AG10803 (cell line): ENCODE results near the gene BET1.

ENCODE experiments used
- DNase-seq: peaks from one replicate; pipeline ENCODE4 v3.0.0; 2010; ENCODE audit warnings: low read depth
- H3K4me3 ChIP-seq: 2 replicates; pipeline ENCODE4 v1.5.1; 2011; ENCODE audit warnings: mild to moderate bottlenecking, low read length, control low read depth
- TF ChIP-seq, protein P1 (sequence below): conservative IDR thresholded peaks from 2 replicates; pipeline ENCODE4 v1.5.1; 2011; ENCODE audit warnings: mild to moderate bottlenecking, low read length, control low read depth, inconsistent platforms

Gene BET1, protein sequence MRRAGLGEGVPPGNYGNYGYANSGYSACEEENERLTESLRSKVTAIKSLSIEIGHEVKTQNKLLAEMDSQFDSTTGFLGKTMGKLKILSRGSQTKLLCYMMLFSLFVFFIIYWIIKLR

DNA sequence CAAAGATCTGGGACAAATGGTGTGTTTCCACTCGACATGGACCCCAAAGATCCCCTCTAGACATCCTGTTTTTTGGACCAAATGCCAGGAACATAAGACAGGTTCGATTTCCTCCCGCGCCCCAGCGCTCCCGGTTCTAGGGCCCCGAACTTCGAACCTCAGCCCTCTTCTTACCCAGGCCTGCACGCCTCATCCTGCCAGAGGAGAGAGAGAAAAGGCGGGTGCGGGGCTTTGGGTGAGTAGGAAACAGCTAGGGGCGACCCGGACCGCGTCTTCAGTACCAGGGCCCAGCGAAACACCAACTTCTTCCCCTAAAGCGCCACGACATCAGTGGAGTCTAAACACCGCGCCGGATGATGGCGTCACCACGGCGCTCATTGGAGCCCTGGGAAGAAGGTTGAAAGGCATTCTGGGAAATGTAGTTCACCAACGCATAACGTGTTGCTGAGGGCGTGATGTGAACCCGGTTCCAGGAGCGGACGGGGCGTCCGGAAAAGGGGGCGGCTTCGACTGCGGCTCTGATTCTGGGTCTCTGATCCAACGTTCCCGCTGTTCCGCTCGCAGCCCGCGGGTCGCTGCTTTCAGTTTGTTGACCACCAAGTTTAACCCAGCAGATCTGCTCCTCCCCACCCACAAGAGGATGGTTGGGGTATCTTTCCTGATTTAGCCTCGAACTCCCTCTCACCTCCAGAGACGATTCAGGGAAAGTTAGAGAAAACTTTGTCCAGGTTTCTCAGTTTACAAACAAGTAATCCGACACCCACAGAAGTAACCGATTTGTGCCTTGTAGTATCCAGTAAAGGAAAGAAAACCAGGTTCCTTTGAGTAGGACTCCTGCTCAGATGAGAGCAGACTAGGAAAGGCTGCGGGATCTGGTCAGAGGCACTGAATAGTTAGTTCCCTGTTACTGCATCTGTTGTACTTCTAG, at the start of gene BET1:
Gene BET1 (minus strand): TSS at position 332 of the 928 bp plus-strand sequence. CDS start 139 bp downstream, at position 193.
- DNase-seq, result peak; percentile 96
- TF ChIP-seq, protein P1, sequence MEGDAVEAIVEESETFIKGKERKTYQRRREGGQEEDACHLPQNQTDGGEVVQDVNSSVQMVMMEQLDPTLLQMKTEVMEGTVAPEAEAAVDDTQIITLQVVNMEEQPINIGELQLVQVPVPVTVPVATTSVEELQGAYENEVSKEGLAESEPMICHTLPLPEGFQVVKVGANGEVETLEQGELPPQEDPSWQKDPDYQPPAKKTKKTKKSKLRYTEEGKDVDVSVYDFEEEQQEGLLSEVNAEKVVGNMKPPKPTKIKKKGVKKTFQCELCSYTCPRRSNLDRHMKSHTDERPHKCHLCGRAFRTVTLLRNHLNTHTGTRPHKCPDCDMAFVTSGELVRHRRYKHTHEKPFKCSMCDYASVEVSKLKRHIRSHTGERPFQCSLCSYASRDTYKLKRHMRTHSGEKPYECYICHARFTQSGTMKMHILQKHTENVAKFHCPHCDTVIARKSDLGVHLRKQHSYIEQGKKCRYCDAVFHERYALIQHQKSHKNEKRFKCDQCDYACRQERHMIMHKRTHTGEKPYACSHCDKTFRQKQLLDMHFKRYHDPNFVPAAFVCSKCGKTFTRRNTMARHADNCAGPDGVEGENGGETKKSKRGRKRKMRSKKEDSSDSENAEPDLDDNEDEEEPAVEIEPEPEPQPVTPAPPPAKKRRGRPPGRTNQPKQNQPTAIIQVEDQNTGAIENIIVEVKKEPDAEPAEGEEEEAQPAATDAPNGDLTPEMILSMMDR, result no peak
- H3K4me3 ChIP-seq, result peak within 1 kb of the TSS; percentile 92

DNA sequence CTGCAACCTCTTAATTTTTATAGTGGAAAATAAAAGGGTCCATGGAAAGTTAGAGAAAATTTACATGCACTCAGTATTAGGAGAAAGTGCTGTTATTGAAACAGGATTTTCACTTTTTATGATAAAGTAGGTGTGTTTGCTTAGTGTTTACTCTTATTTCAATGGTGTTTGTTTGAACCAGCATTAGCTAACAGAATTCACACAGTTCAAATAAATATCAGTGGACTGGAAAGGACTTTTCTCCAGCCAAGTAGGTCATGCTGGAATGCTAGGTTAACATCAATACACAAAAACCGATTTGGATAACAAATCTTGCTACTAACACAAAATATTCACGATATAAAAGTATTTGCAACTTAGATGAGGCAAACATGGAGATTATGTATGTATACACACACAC, 49.4 kb upstream of the BET1 start:
- TF ChIP-seq, protein P1, result no peak
- no peak overlapping the region for H3K4me3 ChIP-seq
- DNase-seq, result no peak

DNA sequence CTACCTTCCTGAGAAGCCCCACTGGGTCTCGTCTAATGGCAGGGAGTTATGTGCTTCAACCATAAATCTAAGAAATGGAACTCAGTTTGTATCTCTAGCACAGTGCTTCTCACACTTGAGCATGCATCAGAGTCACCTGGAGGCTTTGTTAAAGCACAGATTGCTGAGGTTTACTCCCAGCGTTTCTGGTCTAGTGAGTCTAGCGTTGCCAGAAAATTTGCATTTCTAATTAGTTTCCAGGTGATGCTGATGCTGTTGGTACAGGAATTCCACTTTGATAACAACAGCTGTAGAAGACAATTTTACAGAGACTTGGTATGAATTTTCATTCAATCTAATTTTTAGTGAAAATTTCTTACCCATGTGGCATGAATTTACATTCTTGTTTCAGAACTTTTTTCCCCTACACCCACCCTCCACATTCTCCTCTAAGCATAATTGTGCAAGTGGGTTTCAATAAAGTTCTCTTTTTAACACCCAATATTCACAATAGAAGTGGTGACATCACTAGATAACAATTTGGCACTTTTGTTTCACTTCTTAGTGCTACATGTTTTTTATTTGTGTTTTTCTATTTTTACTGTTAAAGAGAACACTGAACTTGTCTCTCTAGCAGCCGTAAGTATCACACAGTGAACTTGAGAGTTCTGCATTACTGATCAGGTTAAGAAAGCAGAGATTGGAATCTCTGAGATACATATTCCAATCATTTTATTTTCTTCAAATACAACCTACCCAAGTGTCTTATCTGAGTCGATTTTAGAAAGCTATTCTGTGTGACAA, 48.4 kb upstream of the BET1 start:
- TF ChIP-seq, protein P1, result no peak
- DNase-seq, result peak; percentile 12
- H3K4me3 ChIP-seq, result no peak overlapping the region

DNA sequence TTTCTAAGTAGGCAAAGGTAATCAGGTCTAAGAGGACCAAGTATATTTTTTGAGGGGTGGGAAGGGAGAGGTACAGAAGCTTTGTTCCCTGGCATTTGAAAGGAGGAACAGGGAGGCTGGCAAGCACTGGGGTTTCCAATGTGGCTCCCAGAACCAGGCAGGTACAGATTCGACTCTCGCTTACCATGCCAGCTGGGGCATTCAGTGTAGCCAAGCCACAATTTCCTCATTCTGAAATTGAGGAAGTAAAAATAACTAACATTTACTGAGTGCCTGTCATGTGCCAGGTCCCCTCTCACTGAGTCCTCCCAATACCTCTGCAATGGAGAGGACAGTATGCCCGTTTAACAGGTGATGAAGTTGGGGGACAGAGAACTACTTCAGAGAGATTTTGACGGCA, 45.9 kb upstream of the BET1 start:
- TF ChIP-seq, protein P1, result no peak
- H3K4me3 ChIP-seq, result no peak overlapping the region
- no peak for DNase-seq

DNA sequence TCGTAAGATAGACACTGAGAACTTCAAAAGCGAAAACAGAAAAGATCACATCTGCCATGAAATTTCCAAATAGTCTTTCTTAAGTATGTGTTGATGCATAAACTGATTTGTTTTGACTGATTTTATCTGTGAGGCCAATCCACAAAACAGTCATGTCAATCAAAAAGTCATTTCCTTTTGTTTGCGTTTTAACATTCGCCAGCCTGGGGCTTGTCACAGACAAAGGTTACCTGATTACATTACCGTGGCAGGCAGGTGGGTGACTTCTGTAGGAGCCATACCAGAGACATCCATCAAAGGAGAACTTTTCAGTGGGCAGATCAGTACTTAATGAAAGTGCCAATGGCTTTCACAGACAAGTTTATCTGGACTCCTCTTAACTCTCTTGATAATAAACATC, 45.5 kb upstream of the BET1 start:
- TF ChIP-seq, protein P1, result no peak
- no peak for DNase-seq

DNA sequence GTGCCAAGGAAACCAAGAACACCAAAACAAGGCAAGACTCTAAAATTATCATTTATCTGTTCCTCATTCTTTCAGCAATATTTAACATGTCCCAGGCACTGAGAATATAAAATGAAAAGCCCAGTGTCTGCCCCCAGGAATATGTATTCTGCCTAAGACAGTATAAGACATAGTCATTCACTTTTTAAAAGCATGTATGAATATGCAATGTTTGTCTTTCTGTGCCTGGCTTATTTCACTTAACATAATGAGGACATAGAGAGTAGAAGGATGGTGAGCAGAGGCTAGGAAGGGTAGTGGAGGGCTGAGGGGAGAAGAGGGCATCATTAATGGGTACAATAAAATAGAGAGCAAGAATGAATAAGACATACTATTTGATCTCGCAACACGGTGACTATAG, 44.6 kb upstream of the BET1 start:
- DNase-seq, result no peak
- TF ChIP-seq, protein P1, result no peak
- no peak overlapping the region for H3K4me3 ChIP-seq

More for the DNA sequence above, 45.5 kb upstream of the BET1 start:
- no peak overlapping the region for H3K4me3 ChIP-seq
